Fibroblast of skin of right biceps (primary cell): ENCODE measurements around the gene PCDH19.

Experiments
- DNase-seq: peaks from one replicate; pipeline ENCODE4 v3.0.0-alpha.2; 2013

PCDH19 gene

GRCh38 chrX:100395781-100396180 is 14.3 kb downstream of the PCDH19 start:
- no peak for DNase-seq

GRCh38 chrX:100381619-100382018 is 28.5 kb downstream of the PCDH19 start:
- peak; percentile 15 for DNase-seq

- DNase-seq, result peak; percentile 49
Observed at GRCh38 chrX:100379388-100379986, 30.6 kb downstream of the PCDH19 start.

- DNase-seq, result no peak
Observed at GRCh38 chrX:100377826-100378225, 32.2 kb downstream of the PCDH19 start.

GRCh38 chrX:100376576-100376975 is 33.5 kb downstream of the PCDH19 start:
- DNase-seq, result peak; percentile 79

GRCh38 chrX:100373673-100374072 is 36.4 kb downstream of the PCDH19 start:
- DNase-seq, result no peak

- peak; percentile 12 for DNase-seq
Observed at GRCh38 chrX:100368167-100368566, 41.9 kb downstream of the PCDH19 start.

- peak; percentile 2 for DNase-seq
Observed at GRCh38 chrX:100363896-100364295, 46.2 kb downstream of the PCDH19 start.

GRCh38 chrX:100358766-100359165 is 51.3 kb downstream of the PCDH19 start:
- DNase-seq, result no peak

GRCh38 chrX:100356351-100356896 is 53.6 kb downstream of the PCDH19 start:
- no peak for DNase-seq

- no peak for DNase-seq
Observed at GRCh38 chrX:100355680-100356079, 54.4 kb downstream of the PCDH19 start.

GRCh38 chrX:100353326-100353725 is 56.7 kb downstream of the PCDH19 start:
- no peak for DNase-seq

GRCh38 chrX:100350704-100351489 is 59.2 kb downstream of the PCDH19 start:
- DNase-seq, result no peak

GRCh38 chrX:100349391-100349790 is 60.7 kb downstream of the PCDH19 start:
- DNase-seq, result no peak

GRCh38 chrX:100341142-100341510 is 68.9 kb downstream of the PCDH19 start:
- peak; percentile 37 for DNase-seq

GRCh38 chrX:100340491-100341141 is 69.5 kb downstream of the PCDH19 start:
- no peak for DNase-seq

GRCh38 chrX:100328351-100328750 is 81.7 kb downstream of the PCDH19 start:
- no peak for DNase-seq

GRCh38 chrX:100319716-100320115 is 90.4 kb downstream of the PCDH19 start:
- no peak for DNase-seq

- DNase-seq, result peak; percentile 61
Observed at GRCh38 chrX:100316987-100317386, 93.1 kb downstream of the PCDH19 start.

GRCh38 chrX:100315566-100315965 is 94.5 kb downstream of the PCDH19 start:
- peak; percentile 27 for DNase-seq

GRCh38 chrX:100299559-100299958 is 110.5 kb downstream of the PCDH19 start:
- DNase-seq, result no peak

GRCh38 chrX:100297728-100298127 is 112.3 kb downstream of the PCDH19 start:
- DNase-seq, result no peak

GRCh38 chrX:100296183-100296753 is 113.8 kb downstream of the PCDH19 start:
- DNase-seq, result no peak
